ENCODE results near the gene AP3D1. TPM values are rescaled to one million over a fixed set of nuclear protein-coding genes. Genes with fewer than 3 reads are reported as not detected.

The AP3D1 gene
- total RNA-seq, 1 donor from 2014 or later = 162 TPM

GRCh38 chr19:2101417-2102335 is 49.7 kb downstream of the AP3D1 start:
- H3K36me3 Mint-ChIP-seq (ENCODE audit: low read depth, unreplicated experiment) = peaks cover 22% of the 10 kb centered on the region

GRCh38 chr19:2100719-2101061 is 50.7 kb downstream of the AP3D1 start:
- Mint-ChIP-seq H3K4me3 (ENCODE audit: unreplicated experiment) (no peak overlapping the region), H3K27ac (ENCODE audit: unreplicated experiment) (no peak overlapping the region), H3K9me3 (ENCODE audit: unreplicated experiment) (no peaks in the 10 kb centered on the region), H3K4me1 (ENCODE audit: low read depth, unreplicated experiment) (no peaks in the 10 kb centered on the region), H3K27me3 (ENCODE audit: low read depth, unreplicated experiment) (no peaks in the 10 kb centered on the region), H3K36me3 (ENCODE audit: low read depth, unreplicated experiment) (peaks cover 14% of the 10 kb centered on the region)
- no peaks in the 10 kb centered on the region for H3K9me3 ChIP-seq (ENCODE audit: insufficient read depth, low read depth, low read length)
- no peak overlapping the region for H2AFZ ChIP-seq (ENCODE audit: low read depth, low read length)
- no peaks in the 10 kb centered on the region for H3K4me1 ChIP-seq (ENCODE audit: insufficient read depth, low read length)
- H3K4me2 ChIP-seq (ENCODE audit: low read length) = no peak overlapping the region
- H3K36me3 ChIP-seq (ENCODE audit: insufficient read depth, low read length) = peaks cover 4% of the 10 kb centered on the region
- no peak overlapping the region for H3K27ac ChIP-seq (ENCODE audit: low read depth, low read length)
- no peak overlapping the region for H3K9ac ChIP-seq (ENCODE audit: low read length)
- no peak for FAIRE-seq
- peaks cover 33% of the 10 kb centered on the region for H3K79me2 ChIP-seq (ENCODE audit: insufficient read depth, low read length)
- H4K20me1 ChIP-seq (ENCODE audit: insufficient read depth, low read length) = peaks cover 68% of the 10 kb centered on the region
- no peak for DNase-seq (ENCODE audit: low read depth)
- no peak for TF ChIP-seq CTCF (IDR thresholded peaks at IDR 0.05; ENCODE audit: insufficient read depth, low read depth, low read length)
- TF ChIP-seq EZH2 (IDR thresholded peaks at IDR 0.05; ENCODE audit: insufficient read depth, low read length) = no peak
- H3K27me3 ChIP-seq (ENCODE audit: insufficient read depth, low read length) = no peaks in the 10 kb centered on the region
- H3K4me3 ChIP-seq (ENCODE audit: insufficient read depth, low read depth, low read length) = no peak overlapping the region

More at GRCh38 chr19:2101417-2102335, 49.7 kb downstream of the AP3D1 start:
- H3K27ac Mint-ChIP-seq (ENCODE audit: unreplicated experiment) = peak overlapping the region; percentile 72
- H3K9ac ChIP-seq (ENCODE audit: low read length) = no peak overlapping the region
- peaks cover 71% of the 10 kb centered on the region for H4K20me1 ChIP-seq (ENCODE audit: insufficient read depth, low read length)
- H3K4me2 ChIP-seq (ENCODE audit: low read length) = no peak overlapping the region
- no peak for TF ChIP-seq EZH2 (IDR thresholded peaks at IDR 0.05; ENCODE audit: insufficient read depth, low read length)
- no peak for TF ChIP-seq CTCF (IDR thresholded peaks at IDR 0.05; ENCODE audit: insufficient read depth, low read depth, low read length)
- H3K9me3 Mint-ChIP-seq (ENCODE audit: unreplicated experiment) = no peaks in the 10 kb centered on the region
- no peaks in the 10 kb centered on the region for H3K4me1 ChIP-seq (ENCODE audit: insufficient read depth, low read length)
- H3K9me3 ChIP-seq (ENCODE audit: insufficient read depth, low read depth, low read length) = no peaks in the 10 kb centered on the region
- peak overlapping the region; percentile 27 for H3K4me3 Mint-ChIP-seq (ENCODE audit: unreplicated experiment)
- no peak for DNase-seq (ENCODE audit: low read depth)
- H2AFZ ChIP-seq (ENCODE audit: low read depth, low read length) = no peak overlapping the region
- H3K27ac ChIP-seq (ENCODE audit: low read depth, low read length) = no peak overlapping the region
- FAIRE-seq = no peak
- H3K79me2 ChIP-seq (ENCODE audit: insufficient read depth, low read length) = peaks cover 35% of the 10 kb centered on the region
- H3K27me3 ChIP-seq (ENCODE audit: insufficient read depth, low read length) = no peaks in the 10 kb centered on the region
- peaks cover 7% of the 10 kb centered on the region for H3K36me3 ChIP-seq (ENCODE audit: insufficient read depth, low read length)
- no peak overlapping the region for H3K4me3 ChIP-seq (ENCODE audit: insufficient read depth, low read depth, low read length)
- H3K4me1 Mint-ChIP-seq (ENCODE audit: low read depth, unreplicated experiment) = no peaks in the 10 kb centered on the region
- H3K27me3 Mint-ChIP-seq (ENCODE audit: low read depth, unreplicated experiment) = no peaks in the 10 kb centered on the region

Measured in astrocyte (in vitro differentiated cells and primary cell).